Central memory CD8-positive, alpha-beta T cell (primary cell): ENCODE data around the gene VASH2.
"Not testable (repeated sequence)": the region's sequence is repeated elsewhere in the genome, so short reads cannot be mapped to it uniquely, and the experiment has no call there.

Source experiments
- ATAC-seq: fragments of 150-1000 bp; cut with Tn5 transposase; replicated peaks from 2 replicates; pipeline ENCODE4 v1.10.0; 2022; ENCODE audit warnings: mild to moderate bottlenecking, moderate FRiP score, moderate number of reproducible peaks; ENCODE audit not compliant: poor library complexity, severe bottlenecking; ENCODE audit errors: extremely low read depth
- DNase-seq, 2 donors: peaks; one replicate each; pipeline ENCODE4 v3.0.0; 2021; ENCODE audit warnings: low spot score in 2 of 2
- H3K27ac Mint-ChIP-seq: one replicate; pipeline ENCODE4 v1.8.0; 2022; ENCODE audit warnings: low read depth, mild to moderate bottlenecking, moderate library complexity, mixed read lengths
- H3K27me3 Mint-ChIP-seq: one replicate; pipeline ENCODE4 v1.8.0; 2022; ENCODE audit warnings: mixed read lengths
- H3K36me3 Mint-ChIP-seq: one replicate; pipeline ENCODE4 v1.8.0; 2022; ENCODE audit warnings: mild to moderate bottlenecking, moderate library complexity, mixed read lengths; ENCODE audit not compliant: insufficient read depth
- H3K4me1 Mint-ChIP-seq: one replicate; pipeline ENCODE4 v1.8.0; 2022; ENCODE audit warnings: mixed read lengths
- H3K4me3 Mint-ChIP-seq: one replicate; pipeline ENCODE4 v1.8.0; 2022; ENCODE audit warnings: mild to moderate bottlenecking, moderate library complexity, mixed read lengths
- H3K9me3 Mint-ChIP-seq: one replicate; pipeline ENCODE4 v1.8.0; 2022; ENCODE audit warnings: mixed read lengths

VASH2 gene

DNA sequence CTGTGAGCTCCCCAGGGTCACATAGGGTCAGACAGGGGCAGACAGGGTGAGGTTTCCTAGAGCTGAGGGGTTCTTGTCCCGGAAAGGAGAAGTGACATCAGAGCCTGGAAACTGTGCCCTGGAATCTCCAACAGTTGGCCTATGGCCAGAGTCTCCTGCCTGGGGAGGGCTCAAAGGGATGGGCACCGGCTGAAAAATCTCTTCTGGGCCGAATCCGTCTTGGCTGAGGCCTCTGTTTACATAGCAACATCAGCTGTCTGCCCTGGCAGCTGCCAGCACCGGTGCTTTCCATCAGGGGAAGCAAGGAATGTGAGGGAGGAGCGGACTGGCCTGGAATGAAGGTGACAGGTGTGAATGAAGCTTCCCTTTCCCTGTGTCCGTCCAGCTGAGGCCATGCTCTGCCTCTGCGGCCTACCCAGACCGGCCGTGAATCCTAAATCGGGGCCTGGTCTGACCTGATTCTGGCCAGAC lies 30.7 kb downstream of the VASH2 start:
- no peaks in the 10 kb centered on the region for H3K36me3 Mint-ChIP-seq
- H3K9me3 Mint-ChIP-seq: no peaks in the 10 kb centered on the region
- ATAC-seq: no peak
- peaks cover 7% of the 10 kb centered on the region for H3K4me1 Mint-ChIP-seq
- H3K27me3 Mint-ChIP-seq: no peaks in the 10 kb centered on the region
- H3K27ac Mint-ChIP-seq: no peak overlapping the region
- no peak overlapping the region for H3K4me3 Mint-ChIP-seq
- DNase-seq: no peak

DNA sequence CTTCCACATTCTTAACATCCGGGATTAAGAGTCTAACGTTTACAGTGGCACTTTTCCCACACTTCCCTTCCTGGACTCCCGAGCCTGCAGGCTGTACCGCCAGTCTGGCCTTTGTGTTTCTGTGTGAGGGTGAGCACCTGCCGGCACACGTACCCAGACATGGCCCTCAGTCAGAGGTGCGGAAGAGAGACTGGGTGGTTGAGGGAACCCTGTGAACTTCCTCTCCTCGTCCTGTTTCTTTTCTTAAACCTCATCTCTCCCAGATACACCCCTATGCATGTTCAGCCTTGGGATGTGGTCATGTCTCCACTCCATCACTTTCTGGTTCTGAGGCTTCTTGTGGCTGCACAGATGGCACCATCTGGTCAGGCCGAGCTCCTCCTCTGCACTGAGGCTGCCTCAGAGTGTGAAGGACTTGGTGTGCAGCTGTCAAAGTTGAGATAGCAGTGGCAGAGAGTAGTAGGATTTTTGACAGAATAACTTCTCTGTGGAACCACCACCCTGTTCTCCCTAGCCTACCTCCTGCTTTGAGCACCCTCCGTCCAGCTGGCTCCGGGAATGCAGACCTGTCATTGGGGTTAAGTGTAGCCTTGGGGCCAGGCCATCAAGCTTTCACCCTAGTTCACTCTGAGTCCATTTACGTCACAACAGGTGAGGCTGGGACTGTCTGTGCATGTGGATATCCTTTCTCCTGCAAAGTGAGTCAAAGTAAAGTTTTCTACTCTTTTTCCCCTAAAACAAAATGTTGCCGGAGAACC lies 31.4 kb downstream of the VASH2 start:
- Mint-ChIP-seq H3K27ac (no peak overlapping the region), H3K9me3 (no peaks in the 10 kb centered on the region), H3K36me3 (no peaks in the 10 kb centered on the region), H3K27me3 (no peaks in the 10 kb centered on the region), H3K4me3 (no peak overlapping the region), H3K4me1 (peaks cover 7% of the 10 kb centered on the region)
- no peak for DNase-seq
- ATAC-seq: peak; percentile 49

DNA sequence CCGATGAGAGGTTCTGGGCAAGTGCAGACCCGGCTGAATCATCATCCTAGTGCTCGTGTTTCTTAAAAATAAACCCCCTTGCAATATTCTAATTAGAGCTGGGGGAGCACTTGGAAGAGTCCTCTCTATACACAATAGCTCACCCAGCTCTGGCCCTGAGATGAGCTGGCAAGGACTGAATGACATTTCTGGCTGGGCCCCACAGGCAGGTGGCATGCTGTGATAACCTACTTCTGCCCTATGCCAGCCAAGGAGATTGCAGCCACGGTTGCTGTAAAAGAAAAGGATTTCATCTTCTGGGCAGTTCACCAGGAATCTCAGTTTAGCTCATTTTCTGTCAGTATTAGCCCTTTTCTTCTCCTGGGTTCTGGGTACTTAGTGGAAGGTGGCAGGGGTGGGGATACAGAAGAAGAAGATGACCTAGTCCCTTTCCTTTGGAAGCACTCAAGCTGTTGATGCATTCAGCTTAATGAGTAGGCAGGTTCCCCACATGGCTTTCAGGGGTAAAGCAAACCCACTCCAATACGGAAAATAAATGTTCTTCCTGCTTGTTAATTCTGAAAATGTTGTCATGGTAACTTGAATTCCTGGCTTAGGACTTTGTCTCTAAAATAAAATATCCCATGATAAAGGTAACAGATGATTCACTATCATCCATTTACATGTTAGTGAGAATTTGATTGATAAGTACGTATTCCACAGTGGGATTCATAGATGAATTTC lies 32.2 kb downstream of the VASH2 start:
- Mint-ChIP-seq H3K4me3 (no peak overlapping the region), H3K4me1 (peaks cover 7% of the 10 kb centered on the region), H3K27ac (no peak overlapping the region), H3K27me3 (no peaks in the 10 kb centered on the region), H3K36me3 (no peaks in the 10 kb centered on the region), H3K9me3 (no peaks in the 10 kb centered on the region)
- DNase-seq (no peak), ATAC-seq (no peak)

DNA sequence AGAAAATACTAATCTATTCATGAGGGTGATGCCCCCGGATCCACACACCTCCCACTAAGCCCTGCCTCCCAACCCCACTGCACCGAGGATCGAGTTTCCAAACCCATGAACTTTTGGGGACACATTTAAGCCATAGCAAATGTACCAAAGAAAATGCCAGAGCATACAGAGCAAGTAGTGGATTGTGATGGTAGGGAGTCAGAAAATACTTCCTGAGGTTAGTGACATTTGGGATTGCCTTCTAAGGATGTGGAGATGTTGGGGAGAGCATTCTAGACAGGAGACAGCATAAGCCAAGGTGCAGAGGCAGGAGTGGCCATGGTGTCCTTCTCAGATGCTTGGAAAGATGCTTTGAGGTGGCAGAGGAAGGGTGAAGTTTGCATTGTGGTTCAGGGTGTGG lies 33.1 kb downstream of the VASH2 start:
- Mint-ChIP-seq H3K27ac (no peak overlapping the region), H3K4me1 (peaks cover 7% of the 10 kb centered on the region), H3K4me3 (no peak overlapping the region), H3K9me3 (no peaks in the 10 kb centered on the region), H3K27me3 (no peaks in the 10 kb centered on the region), H3K36me3 (peaks cover 2% of the 10 kb centered on the region)
- DNase-seq: no peak
- no peak for ATAC-seq

DNA sequence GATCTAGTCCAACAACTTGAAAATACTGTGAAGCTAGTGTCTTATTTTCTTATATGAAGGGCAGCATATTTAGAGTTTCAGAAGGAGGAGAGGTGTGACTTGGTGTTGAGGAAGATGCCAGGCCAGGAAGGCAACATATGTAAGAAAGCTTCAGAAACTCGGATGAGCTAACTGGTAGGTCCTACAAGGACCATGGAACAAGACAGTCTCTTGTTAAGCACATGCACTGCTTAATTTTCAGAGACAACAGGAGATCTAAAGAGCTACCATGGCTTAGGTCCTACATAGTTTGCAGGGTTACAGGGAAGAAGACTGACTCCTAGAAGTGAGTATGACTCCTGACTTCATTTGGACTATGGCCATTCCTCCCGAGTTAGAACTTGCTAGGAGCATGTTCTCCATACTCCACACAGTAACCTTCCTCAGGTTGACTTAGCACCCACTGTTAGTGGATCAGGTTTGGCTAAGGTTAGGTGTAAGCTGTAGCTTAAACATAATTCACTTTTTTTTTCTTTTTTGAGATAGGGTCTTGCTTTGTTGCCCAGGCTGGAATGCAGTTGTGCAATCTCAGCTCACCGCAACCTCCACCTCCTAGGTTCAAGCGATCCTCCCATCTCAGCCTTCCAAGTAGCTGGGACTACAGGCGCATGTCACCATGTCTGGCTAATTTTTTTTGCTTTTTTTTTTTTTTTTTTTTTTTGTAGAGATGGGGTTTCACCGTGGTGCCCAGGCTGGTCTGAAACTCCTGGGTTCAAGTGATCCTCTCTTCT lies 34.4 kb downstream of the VASH2 start:
- Mint-ChIP-seq H3K4me1 (peaks cover 7% of the 10 kb centered on the region), H3K27me3 (no peaks in the 10 kb centered on the region), H3K4me3 (no peak overlapping the region), H3K27ac (no peak overlapping the region), H3K9me3 (no peaks in the 10 kb centered on the region), H3K36me3 (peaks cover 2% of the 10 kb centered on the region)
- DNase-seq (no peak), ATAC-seq (no peak)

DNA sequence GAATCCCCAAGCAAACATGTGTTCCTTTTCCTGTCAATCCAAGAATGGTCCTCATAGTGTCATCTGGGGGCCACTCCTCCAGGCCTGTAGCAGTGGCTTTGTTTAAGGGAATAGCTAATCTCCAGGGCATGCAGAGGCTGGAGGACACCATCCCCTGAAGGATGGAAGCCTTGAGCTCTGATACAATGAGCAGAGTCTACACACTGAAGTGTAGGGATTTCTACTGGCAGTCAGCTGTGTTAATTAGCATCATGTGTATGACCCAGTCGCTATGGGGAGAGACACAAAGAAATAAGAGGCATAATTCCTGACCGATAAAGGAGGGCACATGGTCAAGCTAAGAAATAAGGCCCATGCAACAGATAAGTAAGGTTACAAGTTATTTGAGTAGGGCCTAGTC lies 36.2 kb downstream of the VASH2 start:
- Mint-ChIP-seq H3K4me3 (no peak overlapping the region), H3K27me3 (no peaks in the 10 kb centered on the region), H3K4me1 (peaks cover 4% of the 10 kb centered on the region), H3K9me3 (no peaks in the 10 kb centered on the region), H3K36me3 (peaks cover 7% of the 10 kb centered on the region), H3K27ac (no peak overlapping the region)
- ATAC-seq: no peak
- no peak for DNase-seq

DNA sequence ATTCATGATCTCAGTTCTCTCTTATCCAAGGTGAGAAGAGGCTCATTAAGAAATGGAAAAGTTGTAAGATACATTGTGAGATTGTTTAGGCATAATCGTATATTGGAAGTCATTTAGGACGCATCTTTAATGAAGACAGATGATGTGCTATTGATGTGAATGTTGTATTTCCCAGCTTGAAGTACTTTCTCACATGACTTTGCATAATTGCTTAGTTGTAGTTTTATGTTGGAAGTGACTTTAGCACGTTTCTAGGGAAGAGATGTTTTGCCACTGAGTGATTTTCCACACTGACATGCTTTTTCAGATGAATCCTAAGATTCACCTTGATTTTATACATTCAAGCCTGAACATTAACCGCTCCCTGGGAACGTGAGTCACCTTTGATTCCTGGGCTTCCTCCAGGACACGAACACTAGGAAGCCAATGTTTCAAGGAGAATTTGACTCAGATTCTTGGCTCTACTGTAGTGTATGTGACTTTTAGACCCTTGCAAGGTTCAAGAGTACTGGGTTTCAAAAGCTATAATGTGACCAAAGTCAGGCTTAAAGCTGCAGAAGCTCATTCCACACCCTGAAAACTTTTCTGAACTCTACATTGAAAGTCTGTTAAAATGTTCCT lies 37.5 kb downstream of the VASH2 start:
- Mint-ChIP-seq H3K9me3 (no peaks in the 10 kb centered on the region), H3K36me3 (peaks cover 13% of the 10 kb centered on the region), H3K4me3 (no peak overlapping the region), H3K27ac (no peak overlapping the region), H3K27me3 (no peaks in the 10 kb centered on the region), H3K4me1 (no peaks in the 10 kb centered on the region)
- ATAC-seq (no peak), DNase-seq (no peak)

DNA sequence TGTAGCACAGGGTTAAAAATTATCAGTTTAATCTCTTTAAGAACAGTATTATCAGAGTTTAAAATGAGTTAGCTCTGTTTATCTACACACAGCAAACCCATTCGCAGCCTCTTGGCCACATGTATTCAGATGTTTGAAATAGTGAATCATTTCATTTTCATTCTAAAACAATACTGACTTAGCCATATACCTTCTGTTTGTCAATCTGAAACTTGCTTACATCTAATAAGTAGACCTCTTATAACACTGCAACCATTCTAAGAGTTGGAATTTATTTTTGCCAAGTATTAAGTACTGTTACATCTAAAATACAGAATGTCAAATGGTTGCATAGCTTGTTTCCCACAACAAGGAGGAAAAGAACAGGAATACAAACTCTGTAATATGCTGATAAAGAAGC lies 39.9 kb downstream of the VASH2 start:
- Mint-ChIP-seq H3K4me1 (no peaks in the 10 kb centered on the region), H3K36me3 (peaks cover 24% of the 10 kb centered on the region), H3K27ac (peak overlapping the region; percentile 64), H3K4me3 (no peak overlapping the region), H3K9me3 (no peaks in the 10 kb centered on the region), H3K27me3 (no peaks in the 10 kb centered on the region)
- DNase-seq (no peak), ATAC-seq (no peak)

DNA sequence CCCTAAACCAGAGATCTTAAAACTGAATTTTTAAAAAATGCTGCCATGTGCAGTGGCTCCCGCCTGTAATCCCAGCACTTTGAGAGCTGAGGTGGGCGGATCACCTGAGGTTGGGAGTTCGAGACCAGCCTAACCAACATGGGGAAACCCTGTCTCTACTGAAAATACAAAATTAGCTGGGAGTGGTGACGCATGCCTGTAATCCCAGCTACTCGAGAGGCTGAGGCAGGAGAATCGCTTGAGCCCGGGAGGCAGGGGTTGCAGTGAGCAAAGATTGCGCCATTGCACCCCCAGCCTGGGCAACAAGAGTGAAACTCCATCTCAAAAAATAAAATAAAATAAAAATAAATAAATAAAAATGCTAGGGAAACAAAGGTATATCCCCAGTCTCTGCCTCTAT lies 43.6 kb downstream of the VASH2 start:
- H3K4me3 Mint-ChIP-seq, ATAC-seq, H3K27ac Mint-ChIP-seq, H3K9me3 Mint-ChIP-seq, H3K4me1 Mint-ChIP-seq, DNase-seq, H3K27me3 Mint-ChIP-seq: not testable (repeated sequence)
- H3K36me3 Mint-ChIP-seq: peaks cover 40% of the 10 kb centered on the region

DNA sequence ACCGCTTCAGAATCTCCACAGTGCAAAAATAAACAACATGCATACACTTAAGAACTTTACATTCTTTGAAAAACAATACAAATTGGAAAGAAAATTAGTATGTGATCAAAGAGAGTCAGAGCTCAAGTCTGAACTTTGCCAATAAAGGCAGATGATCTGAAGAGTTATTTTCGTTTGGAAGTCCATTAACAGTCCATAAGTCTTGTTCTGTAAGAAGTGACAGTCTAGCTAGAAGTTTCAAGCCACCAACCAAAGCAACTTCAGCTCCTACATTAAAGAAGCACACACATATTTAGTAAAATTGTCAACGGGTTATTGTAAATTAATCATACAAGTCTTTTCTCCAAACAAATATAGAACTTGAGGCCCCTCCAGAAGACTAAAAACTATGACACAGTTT lies 44.6 kb downstream of the VASH2 start:
- Mint-ChIP-seq H3K4me1 (peaks cover 6% of the 10 kb centered on the region), H3K9me3 (no peaks in the 10 kb centered on the region), H3K27ac (no peak overlapping the region), H3K4me3 (no peak overlapping the region), H3K27me3 (no peaks in the 10 kb centered on the region), H3K36me3 (peaks cover 44% of the 10 kb centered on the region)
- DNase-seq (no peak), ATAC-seq (no peak)

DNA sequence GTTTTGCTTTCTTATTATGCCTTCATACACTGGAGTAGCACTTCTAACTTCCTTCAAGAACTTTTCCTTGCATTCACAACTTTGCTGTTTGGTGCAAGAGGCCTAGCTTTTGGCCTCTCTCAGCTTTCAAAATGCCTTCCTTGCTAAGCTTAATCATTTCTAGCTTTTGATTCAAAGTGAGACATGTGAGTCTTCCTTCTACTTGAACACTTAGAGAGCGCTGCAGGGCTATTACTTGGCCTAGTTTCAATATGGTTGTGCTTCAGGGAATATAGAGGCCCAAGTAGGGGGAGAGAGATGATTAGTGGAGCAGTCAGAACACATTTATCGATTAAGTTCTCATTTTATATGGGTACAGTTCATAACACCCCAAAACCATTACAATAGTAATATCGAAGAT lies 52.9 kb downstream of the VASH2 start:
- Mint-ChIP-seq H3K27me3 (no peaks in the 10 kb centered on the region), H3K9me3 (no peaks in the 10 kb centered on the region), H3K36me3 (peaks cover 45% of the 10 kb centered on the region), H3K4me3 (no peak overlapping the region), H3K4me1 (peaks cover 20% of the 10 kb centered on the region), H3K27ac (peak overlapping the region; percentile 33)
- no peak for DNase-seq
- ATAC-seq: no peak

DNA sequence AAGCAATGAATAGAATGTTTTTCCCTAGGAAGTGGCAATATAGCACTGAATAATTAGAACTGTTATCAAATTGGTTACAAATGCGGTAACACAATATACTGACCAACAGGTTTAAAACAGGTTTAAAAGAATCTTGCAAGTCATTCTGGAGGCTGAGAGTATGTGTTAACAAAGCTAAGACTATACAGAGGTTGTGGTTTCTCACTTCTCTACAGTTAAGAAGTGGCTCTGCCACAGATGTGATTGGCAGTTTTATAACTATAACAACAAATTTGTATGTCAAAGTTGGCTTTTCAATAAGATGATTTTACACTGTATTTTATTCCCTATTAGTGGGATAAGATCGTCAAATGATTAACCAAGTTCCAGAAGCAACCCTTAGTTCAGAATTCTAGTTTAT lies 58.2 kb downstream of the VASH2 start:
- Mint-ChIP-seq H3K27me3 (no peaks in the 10 kb centered on the region), H3K4me3 (peak overlapping the region; percentile 52), H3K27ac (peak overlapping the region; percentile 38), H3K9me3 (no peaks in the 10 kb centered on the region), H3K4me1 (peaks cover 40% of the 10 kb centered on the region), H3K36me3 (peaks cover 33% of the 10 kb centered on the region)
- ATAC-seq (peak; percentile 97), DNase-seq (no peak)
